ENCODE results near the gene GATD1.

DNA sequence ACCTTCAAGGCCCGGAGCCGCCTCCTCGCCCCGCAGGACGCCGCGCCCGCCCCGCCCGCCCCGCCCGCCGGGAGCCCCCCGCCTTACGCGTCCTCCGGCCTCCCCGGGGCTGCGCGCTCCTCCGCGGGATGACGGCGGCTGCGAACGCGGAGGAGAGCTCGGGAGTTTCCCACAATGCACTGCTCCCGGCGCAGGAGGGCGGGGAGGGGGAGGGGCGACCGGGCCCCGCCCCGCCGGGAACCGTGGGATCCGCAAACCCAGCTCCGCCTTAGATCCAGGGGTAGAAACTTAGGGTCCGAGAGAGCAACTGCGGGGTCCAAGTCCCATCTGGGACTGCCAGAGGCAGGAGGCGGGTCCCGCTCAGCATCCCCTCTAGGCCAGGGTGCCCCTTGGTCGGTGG lies 12.7 kb upstream of the GATD1 start, which contains the start of gene CEND1:
- TF ChIP-seq, protein P1, sequence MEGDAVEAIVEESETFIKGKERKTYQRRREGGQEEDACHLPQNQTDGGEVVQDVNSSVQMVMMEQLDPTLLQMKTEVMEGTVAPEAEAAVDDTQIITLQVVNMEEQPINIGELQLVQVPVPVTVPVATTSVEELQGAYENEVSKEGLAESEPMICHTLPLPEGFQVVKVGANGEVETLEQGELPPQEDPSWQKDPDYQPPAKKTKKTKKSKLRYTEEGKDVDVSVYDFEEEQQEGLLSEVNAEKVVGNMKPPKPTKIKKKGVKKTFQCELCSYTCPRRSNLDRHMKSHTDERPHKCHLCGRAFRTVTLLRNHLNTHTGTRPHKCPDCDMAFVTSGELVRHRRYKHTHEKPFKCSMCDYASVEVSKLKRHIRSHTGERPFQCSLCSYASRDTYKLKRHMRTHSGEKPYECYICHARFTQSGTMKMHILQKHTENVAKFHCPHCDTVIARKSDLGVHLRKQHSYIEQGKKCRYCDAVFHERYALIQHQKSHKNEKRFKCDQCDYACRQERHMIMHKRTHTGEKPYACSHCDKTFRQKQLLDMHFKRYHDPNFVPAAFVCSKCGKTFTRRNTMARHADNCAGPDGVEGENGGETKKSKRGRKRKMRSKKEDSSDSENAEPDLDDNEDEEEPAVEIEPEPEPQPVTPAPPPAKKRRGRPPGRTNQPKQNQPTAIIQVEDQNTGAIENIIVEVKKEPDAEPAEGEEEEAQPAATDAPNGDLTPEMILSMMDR (conservative IDR thresholded peaks at IDR 0.05; ENCODE audit: low read depth in 2 of 2): no peak
- TF ChIP-seq EZH2 (IDR thresholded peaks at IDR 0.05; ENCODE audit: low read depth, unreplicated experiment) (no peak), EZH2phosphoT487 (IDR thresholded peaks at IDR 0.05; ENCODE audit: unreplicated experiment) (no peak), REST (IDR thresholded peaks at IDR 0.05; ENCODE audit: unreplicated experiment) (no peak), POLR2AphosphoS5 (IDR thresholded peaks at IDR 0.05; ENCODE audit: low read depth) (no peak), ETS1 (IDR thresholded peaks at IDR 0.05) (no peak), STAT1 (IDR thresholded peaks at IDR 0.05; ENCODE audit: unreplicated experiment) (no peak), JUNB (IDR thresholded peaks at IDR 0.05; ENCODE audit: unreplicated experiment) (no peak)

Data from GM23338 (cell line).